ENCODE data around the gene XRCC1. TPM values are rescaled to one million over a fixed set of nuclear protein-coding genes. Genes with fewer than 3 reads are reported as not detected.

The XRCC1 gene
- total RNA-seq, 4 donors from 2014 or later = 18.3 to 35.4 (median 25.2) TPM

DNA sequence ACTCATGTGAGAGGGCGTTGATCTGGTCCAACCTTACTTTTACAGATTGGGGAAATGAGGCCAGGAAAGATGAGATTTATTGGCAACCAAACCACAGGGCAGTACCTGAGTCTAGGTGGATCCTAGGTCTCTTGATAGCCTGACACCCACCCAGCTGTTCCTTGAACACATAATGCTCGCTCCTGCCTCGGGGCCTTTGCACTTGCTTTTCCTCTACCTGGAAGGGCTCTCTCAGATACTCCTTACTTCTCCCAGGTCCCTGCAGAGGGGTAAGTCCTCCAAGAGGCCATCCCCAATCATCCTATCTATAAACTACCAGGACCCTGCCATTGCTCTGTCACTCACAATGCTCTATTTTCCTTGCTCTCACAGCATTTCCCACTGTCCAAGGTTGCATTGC lies 34.9 kb downstream of the XRCC1 start:
- Histone ChIP-seq H3K36me3 (peaks cover 81% of the 10 kb centered on the region), H3K9me3 (no peaks in the 10 kb centered on the region), H3K4me3 (no peak overlapping the region), H3K27me3 (no peaks in the 10 kb centered on the region), H3K4me1 (peaks cover 3% of the 10 kb centered on the region), H3K27ac (no peak overlapping the region)
- TF ChIP-seq, protein P1, sequence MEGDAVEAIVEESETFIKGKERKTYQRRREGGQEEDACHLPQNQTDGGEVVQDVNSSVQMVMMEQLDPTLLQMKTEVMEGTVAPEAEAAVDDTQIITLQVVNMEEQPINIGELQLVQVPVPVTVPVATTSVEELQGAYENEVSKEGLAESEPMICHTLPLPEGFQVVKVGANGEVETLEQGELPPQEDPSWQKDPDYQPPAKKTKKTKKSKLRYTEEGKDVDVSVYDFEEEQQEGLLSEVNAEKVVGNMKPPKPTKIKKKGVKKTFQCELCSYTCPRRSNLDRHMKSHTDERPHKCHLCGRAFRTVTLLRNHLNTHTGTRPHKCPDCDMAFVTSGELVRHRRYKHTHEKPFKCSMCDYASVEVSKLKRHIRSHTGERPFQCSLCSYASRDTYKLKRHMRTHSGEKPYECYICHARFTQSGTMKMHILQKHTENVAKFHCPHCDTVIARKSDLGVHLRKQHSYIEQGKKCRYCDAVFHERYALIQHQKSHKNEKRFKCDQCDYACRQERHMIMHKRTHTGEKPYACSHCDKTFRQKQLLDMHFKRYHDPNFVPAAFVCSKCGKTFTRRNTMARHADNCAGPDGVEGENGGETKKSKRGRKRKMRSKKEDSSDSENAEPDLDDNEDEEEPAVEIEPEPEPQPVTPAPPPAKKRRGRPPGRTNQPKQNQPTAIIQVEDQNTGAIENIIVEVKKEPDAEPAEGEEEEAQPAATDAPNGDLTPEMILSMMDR (IDR thresholded peaks at IDR 0.05) = no peak
- TF ChIP-seq POLR2AphosphoS5 (IDR thresholded peaks at IDR 0.05) = no peak
- TF ChIP-seq EP300 (IDR thresholded peaks at IDR 0.05) = no peak
- TF ChIP-seq POLR2A (IDR thresholded peaks at IDR 0.05) = no peak
- DNase-seq (ENCODE audit: low spot score in 2 of 2) = no peak
- WGBS = 100% methylated on average over 3 of the region's 3 CpGs

DNA sequence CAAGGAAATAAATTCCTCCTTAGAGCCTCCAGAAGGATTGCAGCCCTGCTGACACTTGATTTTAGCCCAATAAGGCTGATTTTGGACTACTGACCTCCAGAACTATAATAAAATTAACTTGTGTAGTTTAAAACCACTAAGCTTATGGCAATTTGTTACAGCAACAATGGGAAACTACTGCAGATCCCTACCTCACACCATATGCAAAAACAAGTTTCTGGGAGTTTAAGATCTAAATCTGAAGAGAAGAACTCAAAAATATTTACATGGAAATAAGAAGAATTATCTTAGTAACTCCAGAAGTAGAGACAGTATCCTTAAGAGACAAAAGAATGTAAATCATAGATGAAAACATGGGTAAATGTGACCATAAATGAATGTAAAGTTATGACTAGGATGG lies 36.4 kb downstream of the XRCC1 start:
- no peaks in the 10 kb centered on the region for H3K27me3 ChIP-seq
- peaks cover 15% of the 10 kb centered on the region for H3K4me1 ChIP-seq
- H3K27ac ChIP-seq = no peak overlapping the region
- no peak for DNase-seq (ENCODE audit: low spot score in 2 of 2)
- H3K9me3 ChIP-seq = no peaks in the 10 kb centered on the region
- H3K4me3 ChIP-seq = no peak overlapping the region
- peaks cover 67% of the 10 kb centered on the region for H3K36me3 ChIP-seq
- TF ChIP-seq, protein P1 (IDR thresholded peaks at IDR 0.05) = no peak
- TF ChIP-seq EP300 (IDR thresholded peaks at IDR 0.05) (no peak), POLR2AphosphoS5 (IDR thresholded peaks at IDR 0.05) (no peak), POLR2A (IDR thresholded peaks at IDR 0.05) (no peak)

GRCh38 chr19:43534816-43535761 lies 40.2 kb downstream of the XRCC1 start:
- Histone ChIP-seq H3K9me3 (no peaks in the 10 kb centered on the region), H3K4me1 (peaks cover 33% of the 10 kb centered on the region), H3K27ac (peak overlapping the region; percentile 22), H3K27me3 (no peaks in the 10 kb centered on the region), H3K4me3 (no peak overlapping the region), H3K36me3 (peaks cover 29% of the 10 kb centered on the region)
- 72% methylated on average over 60 of the region's 62 CpGs for WGBS
- no peak for TF ChIP-seq POLR2AphosphoS5 (IDR thresholded peaks at IDR 0.05)
- TF ChIP-seq, protein P1 (IDR thresholded peaks at IDR 0.05) = peak; percentile 8 to 44
- peak in 1 of 2 donors; percentile 78 for DNase-seq (ENCODE audit: low spot score in 2 of 2)

GRCh38 chr19:43534305-43534815 lies 41.0 kb downstream of the XRCC1 start:
- Histone ChIP-seq H3K4me1 (peaks cover 33% of the 10 kb centered on the region), H3K36me3 (peaks cover 22% of the 10 kb centered on the region), H3K27me3 (no peaks in the 10 kb centered on the region), H3K27ac (peak overlapping the region; percentile 22), H3K4me3 (peak overlapping the region; percentile 74), H3K9me3 (no peaks in the 10 kb centered on the region)
- TF ChIP-seq EP300 (IDR thresholded peaks at IDR 0.05) = no peak
- TF ChIP-seq POLR2A (IDR thresholded peaks at IDR 0.05) = no peak
- TF ChIP-seq POLR2AphosphoS5 (IDR thresholded peaks at IDR 0.05) = no peak
- TF ChIP-seq, protein P1 (IDR thresholded peaks at IDR 0.05) = no peak
- DNase-seq (ENCODE audit: low spot score in 2 of 2) = no peak
- 17% methylated on average over 15 of the region's 17 CpGs for WGBS

DNA sequence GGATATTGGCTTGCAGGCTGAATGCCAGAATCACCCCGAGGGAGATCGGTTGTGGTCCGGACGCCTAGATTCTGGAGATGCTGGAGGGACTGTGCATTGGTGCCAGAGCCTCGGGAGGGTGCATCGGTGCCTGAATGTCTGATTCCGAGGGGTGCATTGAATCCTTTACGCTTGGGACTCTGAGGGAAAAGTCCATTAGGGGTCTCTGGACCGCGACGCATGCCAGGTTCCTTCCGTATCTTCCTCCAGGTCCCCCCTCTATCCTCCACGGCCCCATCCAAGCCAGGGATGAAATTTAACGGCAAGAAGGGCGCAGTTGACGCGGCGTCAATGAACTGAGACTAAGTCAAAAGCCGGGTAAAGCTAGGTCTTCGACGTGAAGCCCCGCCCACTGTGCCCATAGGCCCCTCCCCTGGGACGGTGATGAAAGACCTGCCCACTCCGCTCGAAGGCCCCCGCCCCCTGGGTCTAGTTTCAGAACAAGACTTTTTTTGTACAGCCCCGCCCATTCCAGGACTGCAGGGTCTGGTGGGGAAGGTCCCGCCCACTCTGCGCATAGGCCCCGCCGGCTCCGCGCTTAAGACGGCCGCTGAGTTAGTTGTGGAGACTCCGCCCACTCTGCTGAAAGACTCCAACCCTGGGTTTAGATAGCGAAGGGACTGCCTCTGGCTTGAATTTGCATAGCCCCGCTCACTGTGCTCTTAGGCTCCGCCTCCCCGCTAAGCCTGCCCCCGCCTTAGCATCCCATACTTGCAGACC lies 41.6 kb downstream of the XRCC1 start:
- peak; percentile 99 to 100 for DNase-seq (ENCODE audit: low spot score in 2 of 2)
- TF ChIP-seq EP300 (IDR thresholded peaks at IDR 0.05) = peak; percentile 17
- TF ChIP-seq, protein P1 (IDR thresholded peaks at IDR 0.05) = no peak
- peak overlapping the region; percentile 74 for H3K4me3 ChIP-seq
- WGBS = 1% methylated on average over 18 of the region's 41 CpGs
- H3K27ac ChIP-seq = peak overlapping the region; percentile 75
- no peaks in the 10 kb centered on the region for H3K9me3 ChIP-seq
- H3K27me3 ChIP-seq = no peaks in the 10 kb centered on the region
- H3K4me1 ChIP-seq = peaks cover 33% of the 10 kb centered on the region
- H3K36me3 ChIP-seq = peaks cover 15% of the 10 kb centered on the region
